GM03348 (cell line): ENCODE measurements around the gene SEC14L1.

ENCODE experiments used
- DNase-seq: peaks from one replicate; pipeline ENCODE4 v3.0.0; 2012; ENCODE audit warnings: low spot score

Gene SEC14L1

GRCh38 chr17:77191244-77191643 is 50.5 kb downstream of the SEC14L1 start:
- DNase-seq, result no peak

- DNase-seq, result no peak
These were observed 52.9 kb downstream of the SEC14L1 start for GRCh38 chr17:77193653-77194052.

- DNase-seq, result no peak
These were observed 53.4 kb downstream of the SEC14L1 start for GRCh38 chr17:77194179-77194578.

- DNase-seq, result no peak
These were observed 55.5 kb downstream of the SEC14L1 start for GRCh38 chr17:77196251-77196650.

- DNase-seq, result no peak
These were observed 56.3 kb downstream of the SEC14L1 start for GRCh38 chr17:77197115-77197514.

- DNase-seq, result no peak
These were observed 59.9 kb downstream of the SEC14L1 start for GRCh38 chr17:77200711-77201110.

- DNase-seq, result no peak
These were observed 62.7 kb downstream of the SEC14L1 start for GRCh38 chr17:77203436-77203835.

GRCh38 chr17:77203846-77204245 is 63.1 kb downstream of the SEC14L1 start:
- no peak for DNase-seq

- no peak for DNase-seq
These were observed 63.8 kb downstream of the SEC14L1 start for GRCh38 chr17:77204536-77204935.

- no peak for DNase-seq
These were observed 64.8 kb downstream of the SEC14L1 start for GRCh38 chr17:77205396-77206125.

- DNase-seq, result no peak
These were observed 65.6 kb downstream of the SEC14L1 start for GRCh38 chr17:77206158-77206956.

GRCh38 chr17:77207689-77208216 is 67.0 kb downstream of the SEC14L1 start:
- no peak for DNase-seq

GRCh38 chr17:77208217-77208808 is 67.5 kb downstream of the SEC14L1 start:
- DNase-seq, result peak; percentile 60

GRCh38 chr17:77208856-77209255 is 68.1 kb downstream of the SEC14L1 start:
- DNase-seq, result no peak

GRCh38 chr17:77209330-77209748 is 68.6 kb downstream of the SEC14L1 start:
- DNase-seq, result no peak

GRCh38 chr17:77210331-77210730 is 69.6 kb downstream of the SEC14L1 start:
- no peak for DNase-seq

GRCh38 chr17:77210946-77211541 is 70.3 kb downstream of the SEC14L1 start:
- DNase-seq, result no peak

GRCh38 chr17:77211681-77212080 is 70.9 kb downstream of the SEC14L1 start:
- DNase-seq, result no peak

- no peak for DNase-seq
These were observed 71.5 kb downstream of the SEC14L1 start for GRCh38 chr17:77212081-77212832.

- no peak for DNase-seq
These were observed 72.3 kb downstream of the SEC14L1 start for GRCh38 chr17:77212833-77213777.

- no peak for DNase-seq
These were observed 73.0 kb downstream of the SEC14L1 start for GRCh38 chr17:77213778-77214132.
